ENCODE results near the gene HSDL1.

HSDL1 gene

DNA sequence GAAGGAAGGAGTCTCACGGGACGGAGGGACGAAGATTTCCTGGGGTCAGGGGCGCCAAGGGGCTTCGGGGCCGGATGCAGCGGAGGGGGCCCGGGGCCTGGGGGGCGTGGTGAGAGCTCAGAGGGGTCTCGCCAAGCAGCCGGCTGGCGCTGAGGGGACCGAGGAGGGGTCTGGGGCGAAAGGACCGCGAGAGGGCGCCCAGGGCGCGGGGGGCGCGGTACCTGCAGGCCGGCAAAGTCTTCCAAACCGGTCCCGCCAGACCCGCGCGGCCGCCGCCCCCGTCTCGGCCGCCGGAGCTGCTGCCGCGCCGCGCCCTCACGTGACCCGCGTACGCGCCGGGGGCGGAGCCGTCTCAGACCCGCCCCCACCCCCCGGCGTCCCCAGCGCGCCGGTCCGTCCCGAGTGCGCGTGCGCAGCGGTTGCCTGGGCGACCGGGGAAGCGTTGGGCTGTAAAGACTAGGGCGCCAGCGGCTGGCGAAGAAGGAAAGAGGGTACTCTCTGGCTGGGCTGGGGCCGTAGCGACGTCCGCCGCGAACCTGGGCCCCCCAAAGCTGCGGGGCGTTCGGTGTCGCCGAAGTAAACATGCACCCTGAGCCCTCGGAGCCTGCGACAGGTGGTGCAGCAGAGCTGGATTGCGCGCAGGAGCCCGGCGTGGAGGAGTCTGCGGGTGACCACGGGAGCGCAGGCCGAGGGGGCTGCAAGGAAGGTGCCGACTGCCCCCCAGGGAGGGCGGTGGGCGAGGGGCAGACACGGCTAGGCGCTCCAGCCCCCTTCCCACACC, at the start of gene HSDL1, which contains the start of gene DNAAF1:
Gene HSDL1, minus strand, starts transcription at position 319 of the 781 bp plus-strand sequence. CDS start 13,856 bp downstream, outside the sequence.
Gene DNAAF1, plus strand, starts transcription at position 450 of the 781 bp plus-strand sequence. Its CDS starts 133 bp downstream, at position 583.
- peak; percentile 77 for DNase-seq

DNA sequence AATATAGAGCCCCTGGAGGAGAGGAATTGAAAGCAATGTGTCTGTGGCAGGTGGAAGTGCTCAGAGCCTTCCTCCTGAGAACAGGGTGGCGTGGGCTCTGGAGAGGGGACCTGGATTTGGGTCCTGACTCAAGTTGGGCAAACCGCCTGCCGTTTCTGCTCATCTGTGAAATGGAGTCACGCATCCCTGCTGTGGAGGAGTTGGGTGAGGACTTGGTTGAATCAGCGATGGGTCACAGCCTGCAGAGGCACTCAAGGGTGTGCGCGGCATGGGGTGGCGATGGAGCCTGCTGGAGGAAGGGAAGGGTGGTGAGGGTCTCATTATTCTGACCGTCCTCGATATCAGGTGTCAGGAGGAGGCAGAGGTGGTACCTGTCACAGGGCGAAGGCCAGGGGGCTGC, 49.0 kb upstream of the HSDL1 start:
- DNase-seq, result no peak

DNA sequence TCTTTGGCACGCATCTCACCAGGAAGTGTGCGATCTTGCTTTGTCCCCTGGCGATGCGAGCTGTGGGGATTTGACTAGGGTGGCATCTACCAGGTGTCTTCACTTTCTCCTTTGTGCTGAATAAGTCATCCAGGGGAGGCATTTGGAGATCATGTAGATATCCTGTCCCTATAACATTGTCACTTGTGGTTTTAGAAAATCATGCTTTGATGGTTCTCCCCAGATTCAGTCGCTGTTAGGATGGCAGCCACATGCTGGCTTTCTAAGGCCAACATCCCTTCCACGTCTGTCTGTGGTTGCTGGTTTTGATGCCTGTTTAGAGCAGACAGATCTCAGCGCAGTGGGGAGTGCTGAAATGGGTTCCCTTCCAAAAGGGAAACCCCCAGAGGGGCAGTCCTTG, 48.5 kb upstream of the HSDL1 start:
- no peak for DNase-seq

DNA sequence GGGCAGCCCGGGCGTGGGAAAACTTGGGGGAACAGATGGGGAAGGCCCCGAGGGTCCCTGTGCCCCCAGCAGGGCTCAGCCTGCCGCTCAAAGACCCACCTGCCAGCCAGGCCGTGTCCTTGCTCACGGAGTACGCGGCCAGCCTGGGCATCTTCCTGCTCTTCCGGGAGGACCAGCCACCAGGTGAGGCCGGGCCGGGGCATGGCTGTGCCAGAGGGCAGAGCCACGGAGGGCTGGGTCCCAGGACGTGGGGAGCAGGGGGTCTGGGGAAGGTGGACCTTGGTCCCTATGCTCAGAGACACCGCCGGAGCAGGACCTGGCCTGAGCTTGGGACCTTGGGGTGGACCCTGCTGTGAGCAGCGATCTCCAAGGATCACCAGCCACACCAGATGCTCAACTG, 46.5 kb upstream of the HSDL1 start:
- DNase-seq, result no peak

DNA sequence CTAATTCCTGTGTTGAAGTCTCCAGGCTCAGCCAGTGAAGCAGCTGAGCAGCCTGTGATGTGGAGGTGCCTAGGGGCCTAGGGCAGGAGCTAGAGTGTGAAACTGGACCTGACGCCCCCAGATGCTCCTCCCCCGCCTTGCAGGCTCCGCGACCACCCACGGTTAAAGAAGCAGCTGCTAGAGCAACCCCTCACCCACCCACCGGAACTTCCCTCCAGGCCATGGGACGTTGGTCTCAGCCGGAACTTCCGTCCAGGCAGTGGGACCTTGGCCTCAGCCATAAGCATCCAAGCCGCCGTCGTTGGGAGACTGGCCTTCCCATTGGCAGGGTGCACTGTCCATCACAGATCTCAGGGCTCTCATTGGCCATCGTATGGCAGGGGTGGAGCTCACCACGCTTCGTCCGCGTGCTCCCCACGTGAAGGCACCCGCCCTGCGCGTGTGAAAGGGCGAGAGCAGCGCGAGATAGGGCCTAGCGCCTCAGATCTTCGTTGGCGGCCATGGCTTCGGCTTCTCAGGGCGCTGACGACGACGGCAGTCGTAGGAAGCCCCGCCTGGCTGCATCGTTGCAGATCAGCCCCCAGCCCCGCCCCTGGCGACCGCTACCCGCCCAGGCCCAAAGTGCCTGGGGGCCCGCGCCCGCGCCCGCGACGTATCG, 45.9 kb upstream of the HSDL1 start, which contains the start of gene ADAD2:
Gene ADAD2, plus strand, starts transcription at position 427 of the 658 bp plus-strand sequence. Its CDS starts 74 bp downstream, at position 501.
- DNase-seq, result no peak

DNA sequence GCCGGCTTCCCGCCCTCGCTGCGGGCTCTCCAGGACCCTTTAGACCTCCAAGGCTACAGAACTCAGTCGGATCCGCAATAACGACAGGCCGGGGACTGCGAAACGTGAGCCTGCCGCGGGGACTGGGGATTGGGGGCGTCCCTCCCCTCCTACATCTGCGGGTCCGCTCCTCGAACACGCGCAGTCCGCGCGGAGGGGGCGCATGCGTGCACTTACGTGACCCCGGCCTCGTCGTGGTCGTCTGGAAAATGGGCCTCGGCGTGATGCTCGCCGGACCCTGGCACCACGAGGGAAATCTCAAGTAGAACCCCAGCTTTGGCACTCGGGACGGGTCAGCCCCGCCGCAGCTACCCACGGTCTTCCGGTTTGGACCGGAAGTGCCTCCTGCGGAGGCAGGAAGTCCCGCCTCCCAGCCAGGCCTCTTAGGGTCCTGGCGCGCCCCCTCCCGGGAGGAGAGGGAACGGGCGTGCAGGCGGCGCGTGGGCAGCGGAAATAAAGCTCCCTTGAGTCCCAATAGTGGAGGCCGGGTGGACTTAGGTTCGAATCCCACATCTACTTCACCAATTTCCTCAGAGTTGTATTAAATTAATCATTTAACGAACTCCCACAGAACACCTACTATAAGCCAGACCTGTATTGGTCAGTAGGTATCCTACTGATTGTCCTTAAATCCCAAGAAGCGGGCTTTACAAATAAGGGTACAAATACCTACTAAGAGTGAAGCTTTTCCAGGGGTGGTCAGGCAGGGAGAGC, 41.9 kb upstream of the HSDL1 start, which contains the start of gene TAF1C:
Gene TAF1C, minus strand, starts transcription at position 373 of the 753 bp plus-strand sequence. CDS start 2,069 bp downstream, outside the sequence.
- peak; percentile 89 for DNase-seq

DNA sequence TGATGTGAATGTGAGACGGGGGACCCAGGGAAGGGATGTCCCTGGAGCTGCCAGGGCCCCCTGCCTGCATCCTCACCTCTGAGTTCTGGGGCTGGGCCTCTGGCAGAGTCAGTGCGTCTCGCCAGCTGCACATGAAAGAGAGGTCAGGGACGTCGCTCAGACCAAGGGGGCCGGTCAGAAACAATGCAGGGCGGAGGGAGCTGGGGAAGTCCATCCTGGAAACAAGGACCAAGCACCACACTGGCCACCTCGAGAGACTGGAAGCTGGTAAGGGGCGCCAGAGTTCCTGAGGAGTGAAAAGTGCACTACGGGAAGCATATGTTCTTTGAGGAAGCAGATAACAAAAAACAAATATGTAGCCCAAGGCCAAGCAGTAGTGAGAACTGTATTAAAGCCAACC, 39.8 kb upstream of the HSDL1 start:
- DNase-seq, result no peak

DNA sequence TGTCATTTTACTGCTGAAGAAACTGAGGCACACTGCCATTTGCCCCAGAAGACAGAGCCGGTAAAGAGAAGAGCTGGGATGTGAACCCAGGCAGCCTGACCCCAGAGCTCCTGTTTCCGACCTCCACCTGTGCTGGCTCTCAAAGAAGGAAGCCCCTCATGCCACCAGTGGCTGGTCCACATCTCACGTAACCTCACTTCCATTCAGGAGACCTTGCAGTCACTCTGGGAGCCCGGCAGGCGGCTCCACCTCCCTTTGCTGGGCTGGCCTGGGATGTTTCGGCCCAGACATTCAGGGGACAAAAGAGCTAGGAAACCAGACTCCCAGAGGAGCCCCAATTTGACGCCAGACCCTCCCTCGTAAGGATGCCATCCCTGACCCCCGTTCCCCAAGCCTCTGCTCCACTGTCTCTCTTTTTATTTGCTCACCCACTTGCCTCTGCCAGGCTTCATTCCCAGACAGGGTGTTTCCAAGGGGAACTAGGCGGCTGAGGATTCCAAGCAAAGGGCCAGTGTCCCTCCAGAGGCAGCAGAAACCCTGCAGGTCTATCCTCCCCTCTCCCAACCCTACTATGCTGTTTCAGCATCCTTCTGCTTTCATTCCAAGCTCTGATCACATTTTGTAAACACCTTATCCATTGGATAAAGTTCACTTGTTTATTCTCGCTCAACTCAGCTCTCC, 39.1 kb upstream of the HSDL1 start:
- no peak for DNase-seq

DNA sequence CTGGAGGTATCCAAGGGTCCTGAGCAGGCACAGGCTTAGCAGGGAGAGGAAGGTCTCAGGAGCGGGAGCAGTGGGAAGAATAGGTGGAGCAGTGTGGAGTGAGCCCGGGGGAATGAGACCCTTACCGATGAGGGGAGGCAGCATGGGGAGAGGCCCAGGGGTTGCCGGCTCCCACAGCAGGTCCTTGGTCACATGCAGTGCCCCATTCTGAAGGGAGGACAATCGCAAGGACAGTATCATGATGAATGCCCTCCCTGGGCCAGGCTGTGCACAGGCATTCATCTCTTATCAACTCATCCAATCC, 38.5 kb upstream of the HSDL1 start:
- no peak for DNase-seq

DNA sequence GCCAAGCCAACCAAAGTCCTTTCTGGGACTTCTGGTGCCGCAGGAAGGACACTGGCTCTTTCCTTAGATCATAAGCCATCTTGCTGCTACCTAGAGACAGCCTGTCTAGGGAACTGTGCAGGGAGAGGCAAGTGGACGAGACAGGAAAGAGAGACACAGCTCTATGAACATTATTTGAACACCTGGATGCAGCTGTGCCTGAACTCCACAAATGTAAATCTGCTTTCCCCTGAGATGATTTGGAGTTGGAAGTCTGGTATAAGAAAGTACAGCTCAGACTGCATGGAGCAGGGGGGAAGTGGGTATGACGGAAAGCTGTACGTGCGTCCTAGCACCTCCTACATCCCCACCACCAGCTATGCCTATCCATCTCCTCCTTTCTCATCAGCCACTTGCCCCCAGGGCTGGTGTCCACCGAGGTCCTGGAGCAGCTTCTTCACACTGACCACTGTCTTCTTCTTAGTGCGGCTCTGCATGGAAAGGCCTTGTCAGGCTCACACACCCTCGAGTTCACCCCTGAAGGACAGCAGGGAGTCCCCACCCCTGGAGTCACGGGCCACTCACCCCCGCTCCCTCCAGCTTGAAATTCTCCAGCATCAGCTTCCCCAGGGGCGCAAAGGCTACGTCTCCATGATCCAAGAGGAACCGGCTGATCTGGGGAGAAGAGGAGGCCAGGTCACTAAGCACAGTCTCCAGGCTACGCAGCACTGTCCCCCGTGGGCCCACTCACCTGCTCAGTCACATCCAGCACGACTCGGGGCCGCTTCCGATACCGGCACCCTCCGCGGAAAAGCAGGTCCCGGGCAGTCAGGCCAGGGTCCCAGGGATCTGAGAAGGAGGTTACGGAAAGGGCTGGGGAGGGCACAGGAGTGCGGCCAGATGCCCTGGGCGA, 37.9 kb upstream of the HSDL1 start:
- no peak for DNase-seq

DNA sequence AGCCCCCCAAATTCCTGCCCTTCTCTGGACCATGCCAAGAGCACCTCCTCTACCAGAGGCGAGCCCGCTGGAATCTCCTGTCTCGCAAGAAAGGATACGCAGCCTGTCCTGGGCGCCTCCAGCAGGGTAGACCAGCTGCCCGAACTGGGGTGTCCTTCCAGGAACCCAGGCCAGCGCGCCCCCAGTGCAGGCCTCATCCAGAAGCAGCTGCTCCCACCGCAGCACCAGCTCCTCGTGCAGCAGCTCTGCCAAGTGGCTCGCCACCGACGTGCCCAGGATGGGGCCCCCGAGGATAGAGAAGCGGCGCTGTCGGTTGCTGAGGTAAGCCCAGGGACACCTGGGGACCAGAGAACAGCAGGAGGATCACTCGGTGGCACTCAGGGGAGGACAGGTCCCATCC, 37.1 kb upstream of the HSDL1 start:
- DNase-seq, result no peak

DNA sequence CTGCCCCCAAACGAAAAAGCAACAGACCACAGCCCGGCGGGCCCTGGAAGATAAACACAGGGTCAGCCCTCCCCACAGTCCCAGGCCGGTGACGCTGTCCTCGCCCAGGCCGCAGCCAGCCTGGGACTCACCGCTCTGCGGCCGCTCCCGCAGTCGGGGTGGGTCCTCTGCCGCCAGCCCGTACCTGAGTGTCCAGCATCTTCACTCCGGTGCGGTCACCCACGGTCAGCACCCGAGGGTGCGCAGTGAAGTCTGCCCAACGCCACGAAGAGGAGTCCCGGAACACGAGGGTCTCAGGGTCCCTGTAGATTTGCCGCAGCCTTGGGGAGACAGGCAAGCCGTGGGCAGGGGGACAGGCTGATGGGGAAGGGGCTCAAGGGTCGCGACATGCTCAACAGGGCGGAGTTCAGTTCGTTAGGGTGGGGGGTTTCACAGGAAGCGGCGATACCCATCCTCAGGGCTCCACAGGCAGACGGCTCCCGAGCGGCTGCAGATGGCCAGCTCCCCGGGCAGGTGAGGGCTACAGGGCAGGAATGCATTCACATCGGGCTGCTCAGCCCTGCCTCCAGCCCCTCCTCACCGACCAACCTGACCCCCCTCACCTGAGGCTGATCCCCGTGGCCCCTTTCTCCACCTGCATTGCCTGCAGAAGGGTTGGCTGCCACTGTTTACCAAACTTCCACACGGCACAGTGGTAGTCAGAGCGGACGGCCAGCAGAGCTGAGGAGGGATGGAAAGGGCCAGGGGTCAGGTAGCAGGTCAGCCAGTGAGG, 36.4 kb upstream of the HSDL1 start:
- no peak for DNase-seq

DNA sequence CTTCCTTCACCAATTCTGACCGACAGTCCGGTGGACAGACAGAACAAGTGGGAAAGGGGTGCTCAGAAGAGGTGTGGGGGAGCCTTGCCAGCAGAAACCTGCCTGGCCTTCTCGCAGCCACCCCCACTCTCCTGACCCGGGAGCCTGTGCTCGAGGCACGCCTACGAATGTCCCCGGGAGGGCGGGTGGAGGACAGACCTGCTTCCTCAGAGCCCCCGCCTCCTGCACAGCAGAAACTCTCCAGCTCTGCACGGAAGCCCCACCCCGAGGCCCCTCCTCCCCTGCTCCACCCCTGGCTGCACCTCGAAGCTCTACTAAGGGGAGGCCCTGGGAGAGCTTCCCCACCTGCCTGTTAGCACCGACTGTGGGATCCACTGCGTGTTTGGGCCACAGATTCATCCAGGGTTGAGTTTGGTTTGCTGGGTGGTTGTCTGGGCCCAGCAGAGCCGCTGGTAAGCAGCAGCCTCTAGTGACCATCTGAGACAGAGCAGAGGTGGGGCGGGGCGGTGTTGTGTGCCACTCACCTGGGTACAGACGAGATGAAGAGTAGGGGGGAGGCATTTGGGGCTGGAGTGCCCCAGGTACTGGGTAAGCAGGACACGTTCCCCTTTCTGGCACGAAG, 35.7 kb upstream of the HSDL1 start:
- no peak for DNase-seq

DNA sequence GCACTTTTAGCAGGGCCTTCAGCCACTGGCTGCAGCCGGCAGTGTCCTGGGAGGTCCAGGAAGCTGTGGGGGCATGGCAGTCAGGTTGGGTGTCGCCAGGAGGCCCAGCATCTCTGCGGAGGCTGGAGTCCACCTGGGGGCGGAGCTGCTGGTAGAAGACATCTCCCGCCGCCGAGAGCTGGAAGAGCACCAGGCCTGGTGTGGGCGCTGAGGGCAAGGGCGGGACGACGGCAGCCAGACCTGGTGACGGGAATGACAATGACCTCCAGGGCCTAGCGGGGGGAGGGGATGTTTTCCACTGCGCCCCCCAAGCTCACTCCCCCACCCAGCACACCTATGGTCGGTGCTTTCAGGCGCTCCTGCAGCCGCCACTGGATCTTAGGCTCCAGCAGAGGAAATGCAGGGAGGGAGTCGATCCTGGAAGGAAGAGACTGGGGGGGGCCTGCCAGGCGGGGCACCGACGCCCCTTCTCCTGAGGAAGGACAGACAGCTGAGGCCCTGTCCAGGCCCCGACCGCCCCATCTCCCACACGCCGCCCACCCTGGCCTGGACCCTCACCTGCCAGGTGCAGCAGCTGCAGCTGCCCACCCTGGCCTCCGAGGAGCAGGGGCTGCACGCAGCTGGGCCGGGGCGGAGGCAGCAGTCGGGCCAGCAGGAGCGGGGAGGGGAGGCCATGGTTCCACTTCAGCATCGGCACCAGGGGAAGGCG, 34.8 kb upstream of the HSDL1 start:
- DNase-seq, result no peak

DNA sequence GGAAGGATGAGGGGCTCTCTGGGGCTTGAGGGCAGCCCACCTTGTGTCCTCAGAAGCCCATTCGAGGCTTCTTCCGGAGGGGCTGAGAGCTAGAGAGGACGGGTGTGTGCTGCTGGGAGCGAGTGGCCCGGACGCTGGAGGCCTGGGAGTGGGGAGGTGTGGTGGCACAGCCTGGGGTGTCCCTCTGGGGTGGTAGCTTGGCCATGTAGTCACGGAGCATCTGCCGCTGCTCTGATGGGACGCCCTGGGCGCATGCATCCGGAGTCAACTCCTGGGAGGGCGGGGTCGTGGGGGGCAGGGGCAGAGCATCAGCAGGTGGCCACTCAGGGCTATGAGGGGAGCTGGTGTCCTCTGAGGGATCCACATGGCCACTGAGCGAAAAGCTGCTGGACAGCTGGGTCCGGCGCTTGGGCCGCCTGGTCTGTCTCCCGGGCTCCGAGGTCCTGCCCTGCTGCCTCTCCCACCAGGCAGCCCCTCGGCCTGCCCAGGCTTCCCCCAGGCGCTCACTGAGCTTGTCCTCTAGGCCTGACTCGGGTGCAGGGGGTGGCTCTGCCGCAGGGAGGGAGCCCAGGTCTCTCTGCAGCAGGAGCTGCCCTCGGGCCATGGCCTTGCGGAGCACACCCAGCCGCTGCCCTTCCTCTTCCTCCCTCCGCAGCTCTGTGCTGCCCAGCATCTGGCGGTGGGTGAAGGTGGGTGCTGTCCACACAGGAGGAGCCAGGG, 34.1 kb upstream of the HSDL1 start:
- no peak for DNase-seq

DNA sequence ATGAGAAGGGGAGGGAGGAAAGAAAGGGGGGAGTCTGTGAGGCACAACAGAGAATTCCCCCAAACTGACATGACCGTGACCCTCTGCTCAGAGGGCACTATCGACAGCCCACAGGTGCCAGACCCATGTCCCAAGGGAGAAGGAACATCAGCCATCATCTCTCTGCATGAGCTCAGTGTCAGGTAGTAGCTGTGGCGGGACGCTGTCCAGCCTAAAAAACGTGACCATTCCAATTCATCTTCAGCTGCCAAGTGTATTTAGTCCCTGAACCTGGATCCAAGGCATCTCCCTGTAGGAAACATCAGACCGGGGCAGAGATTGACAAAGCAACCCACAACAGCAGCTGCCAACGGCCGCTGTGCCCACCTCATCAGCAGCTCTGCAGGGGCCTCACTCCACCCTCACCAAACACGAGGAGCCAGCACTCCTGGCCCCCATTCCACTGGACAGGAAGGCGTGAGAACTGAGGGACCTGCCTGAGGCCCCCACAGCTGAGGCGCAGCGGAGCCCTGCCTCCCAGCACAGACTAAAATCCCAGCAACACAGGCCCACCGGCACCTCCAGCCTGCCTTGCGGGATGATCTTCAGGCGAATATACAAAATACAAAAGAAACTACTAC, 33.3 kb upstream of the HSDL1 start:
- DNase-seq, result no peak

DNA sequence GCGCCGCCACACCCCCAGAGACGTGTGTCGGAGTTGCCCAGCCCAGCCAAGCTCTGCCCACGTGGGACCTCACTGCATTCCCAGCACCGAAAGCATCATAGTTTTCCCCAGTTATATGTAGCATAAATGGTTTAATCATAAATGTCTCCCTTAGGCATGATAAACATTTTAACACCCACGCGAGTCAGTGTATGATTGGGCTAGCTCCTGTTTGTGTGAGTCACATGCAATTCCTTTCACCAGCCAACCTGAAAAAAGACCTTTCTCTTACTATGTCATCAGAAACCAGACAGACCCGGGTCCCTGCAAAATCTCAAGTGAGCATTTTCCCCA, 32.7 kb upstream of the HSDL1 start:
- no peak for DNase-seq

DNA sequence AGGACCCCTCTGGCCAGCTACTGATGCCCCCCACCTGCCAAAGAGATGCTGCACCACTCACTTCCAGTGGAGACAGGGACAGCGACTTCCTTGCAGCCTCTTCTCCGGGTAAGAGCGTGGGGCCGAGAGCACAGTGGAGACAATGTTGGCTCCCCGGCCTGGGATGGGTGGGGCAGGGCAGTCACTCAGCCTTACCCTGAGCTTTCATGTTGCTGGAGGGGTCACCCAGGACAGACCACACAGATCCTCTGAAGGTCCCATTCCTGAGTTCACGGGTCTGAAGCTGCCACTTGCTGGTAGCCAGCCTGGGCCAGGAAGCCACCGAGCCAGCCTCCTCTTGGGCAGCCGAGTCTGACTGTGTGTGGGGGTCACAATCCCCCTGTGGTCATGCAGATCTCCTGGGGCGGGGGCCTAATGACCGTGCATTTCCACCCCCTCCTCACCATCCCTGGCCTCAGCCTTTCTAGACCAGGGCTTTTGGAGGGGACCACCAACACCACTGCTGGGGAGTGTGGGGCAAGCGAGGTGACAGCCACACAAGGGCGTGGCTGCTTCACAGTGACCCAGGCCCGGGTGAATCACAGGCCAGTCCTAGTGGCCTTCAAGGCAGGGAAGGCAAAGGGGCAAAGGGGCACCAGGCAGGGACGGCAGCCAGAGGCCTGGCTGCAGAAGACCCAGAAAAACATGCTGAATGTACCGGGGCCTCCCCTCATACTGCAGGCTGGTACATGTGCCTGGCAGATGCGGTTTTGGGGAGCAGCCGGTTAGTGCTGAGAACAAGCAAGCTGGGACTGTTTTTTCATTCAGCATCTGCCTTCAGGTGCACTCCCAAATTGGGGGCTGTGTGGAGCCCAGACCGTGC, 31.4 kb upstream of the HSDL1 start:
- DNase-seq, result no peak
